IMR-90 (cell line): ENCODE results near the gene SCN4A. TPM values are rescaled to one million over a fixed set of nuclear protein-coding genes. Genes with fewer than 3 reads are reported as not detected.
A peak's percentile ranks its signal among the peaks of the same experiment; 100 is the strongest.

Experiments
- ATAC-seq: fragments of 200-7000 bp; cut with Tn5 transposase; 2 replicates; pipeline ENCODE4 v1.9.1; 2020; ENCODE audit warnings: low read depth, mild to moderate bottlenecking, moderate library complexity
- BruUV-seq: library from RNA; stranded (reverse); fragments of 400-500 nt; replicated peaks from 2 replicates; lab custom pipeline; 2021; lab: Mats Ljungman, UMichigan
- CTCF ChIA-PET: fragments of 300-600 bp; formaldehyde crosslinking; extraction: SDS; loops from one replicate; lab custom pipeline; 2021; ENCODE audit warnings: antibody characterized with exemption; lab: Yijun Ruan, JAX
- POLR2A ChIA-PET: fragments of 300-600 bp; sonication (Branson Sonifier 250); formaldehyde crosslinking; loops from one replicate; lab custom pipeline; 2022; ENCODE audit warnings: antibody characterized with exemption; ENCODE audit not compliant: unreplicated experiment; lab: Charles Lee
- DNase-seq: peaks from one replicate; pipeline ENCODE4 v3.0.0; 2013
- H2AFZ ChIP-seq: replicated peaks from 2 replicates; pipeline ENCODE3; 2013; ENCODE audit warnings: low read length, mild to moderate bottlenecking; ENCODE audit not compliant: poor library complexity
- H2AK5ac ChIP-seq: 2 replicates; pipeline ENCODE4 v1.6.1; 2013; ENCODE audit warnings: low read depth, low read length, inconsistent platforms
- H2AK9ac ChIP-seq: replicated peaks from 2 replicates; pipeline ENCODE3; 2013; ENCODE audit warnings: mild to moderate bottlenecking, low read depth, low read length, moderate library complexity; ENCODE audit not compliant: poor library complexity
- H2BK120ac ChIP-seq: 2 replicates; pipeline ENCODE4 v1.6.1; 2013; ENCODE audit warnings: low read depth, low read length, inconsistent platforms
- H2BK15ac ChIP-seq: 3 replicates; pipeline ENCODE4 v1.6.1; 2013; ENCODE audit warnings: low read depth, low read length, inconsistent platforms
- H2BK20ac ChIP-seq: 2 replicates; pipeline ENCODE4 v1.6.1; 2013; ENCODE audit warnings: low read depth, mild to moderate bottlenecking, inconsistent platforms, low read length, moderate library complexity
- H2BK5ac ChIP-seq: 2 replicates; pipeline ENCODE4 v1.6.1; 2013; ENCODE audit warnings: mild to moderate bottlenecking, low read depth, low read length, inconsistent platforms; ENCODE audit not compliant: poor library complexity, severe bottlenecking
- H3K14ac ChIP-seq: replicated peaks from 2 replicates; pipeline ENCODE4 v1.6.1; 2013; ENCODE audit warnings: low read depth, low read length, inconsistent platforms
- H3K18ac ChIP-seq: 2 replicates; pipeline ENCODE4 v1.6.1; 2013; ENCODE audit warnings: low read depth, low read length, control low read depth
- H3K23ac ChIP-seq: 2 replicates; pipeline ENCODE4 v1.6.1; 2013; ENCODE audit warnings: low read depth, low read length, inconsistent platforms
- H3K27ac ChIP-seq: 2 replicates; pipeline ENCODE4 v1.5.1; 2013; ENCODE audit warnings: mild to moderate bottlenecking, control low read depth, low read length; ENCODE audit not compliant: insufficient read depth
- H3K27me3 ChIP-seq: 2 replicates; pipeline ENCODE4 v1.6.1; 2013; ENCODE audit warnings: low read length; ENCODE audit not compliant: control insufficient read depth, insufficient read depth
- H3K36me3 ChIP-seq: 2 replicates; pipeline ENCODE4 v1.6.1; 2013; ENCODE audit warnings: low read length, mixed read lengths; ENCODE audit not compliant: control insufficient read depth, insufficient read depth
- H3K4ac ChIP-seq: 2 replicates; pipeline ENCODE4 v1.6.1; 2013; ENCODE audit warnings: low read depth, low read length, inconsistent platforms
- H3K4me1 ChIP-seq: 2 replicates; pipeline ENCODE4 v1.6.1; 2013; ENCODE audit warnings: low read length, mixed read lengths; ENCODE audit not compliant: control insufficient read depth, insufficient read depth
- H3K4me2 ChIP-seq: 2 replicates; pipeline ENCODE4 v1.6.1; 2013; ENCODE audit warnings: low read depth, mild to moderate bottlenecking, control low read depth, low read length, moderate library complexity
- H3K4me3 ChIP-seq: 2 replicates; pipeline ENCODE4 v1.5.1; 2013; ENCODE audit warnings: low read depth, mild to moderate bottlenecking, control low read depth, low read length, moderate library complexity; ENCODE audit not compliant: insufficient read depth
- H3K56ac ChIP-seq: 2 replicates; pipeline ENCODE4 v1.6.1; 2013; ENCODE audit warnings: low read length, inconsistent platforms; ENCODE audit not compliant: insufficient read depth; ENCODE audit errors: extremely low read depth
- H3K79me1 ChIP-seq, 2 experiments: 2 replicates each; pipeline ENCODE4 v1.6.1; 2013; ENCODE audit warnings: low read length in 2 of 2, inconsistent platforms in 1 of 2, low read depth in 1 of 2
- H3K9ac ChIP-seq: 2 replicates; pipeline ENCODE4 v1.6.1; 2013; ENCODE audit warnings: low read depth, low read length, control low read depth
- H3K9me1 ChIP-seq: 2 replicates; pipeline ENCODE4 v1.6.1; 2013; ENCODE audit warnings: low read length, inconsistent platforms; ENCODE audit not compliant: insufficient read depth
- H3K9me3 ChIP-seq: 2 replicates; pipeline ENCODE4 v1.6.1; 2013; ENCODE audit warnings: low read length; ENCODE audit not compliant: control insufficient read depth, insufficient read depth
- H4K20me1 ChIP-seq: 2 replicates; pipeline ENCODE4 v1.6.1; 2013; ENCODE audit warnings: low read length, inconsistent platforms; ENCODE audit not compliant: insufficient read depth
- H4K5ac ChIP-seq: 2 replicates; pipeline ENCODE4 v1.6.1; 2013; ENCODE audit warnings: mild to moderate bottlenecking, low read depth, low read length, control low read depth
- H4K8ac ChIP-seq, 2 experiments: 2 replicates each; pipeline ENCODE4 v1.6.1; 2013; ENCODE audit warnings: low read depth in 2 of 2, low read length in 2 of 2, control low read depth in 1 of 2, inconsistent platforms in 1 of 2
- H4K91ac ChIP-seq: 2 replicates; pipeline ENCODE4 v1.6.1; 2013; ENCODE audit warnings: low read depth, low read length, inconsistent platforms; ENCODE audit not compliant: insufficient read depth
- CEBPB ChIP-seq: IDR thresholded peaks from 2 replicates; pipeline ENCODE4 v1.6.1; 2012; ENCODE audit warnings: low read depth, low read length, improper control_type of control experiment
- MXI1 ChIP-seq: IDR thresholded peaks from 2 replicates; pipeline ENCODE4 v1.6.1; 2012; ENCODE audit warnings: low read depth, mild to moderate bottlenecking, low read length, moderate library complexity, borderline replicate concordance
- NFE2L2 ChIP-seq: fragments of 150-350 bp; IDR thresholded peaks from 2 replicates; pipeline ENCODE4 v1.6.1; 2016; ENCODE audit warnings: low read depth, mild to moderate bottlenecking, low read length
- WGBS, 2 experiments: methylation state at CpG; one replicate each; pipeline versions ENCODE4 v1.1.5 to v1.1.7; 2013; ENCODE audit warnings: missing lambda C conversion rate in 2 of 2; ENCODE audit not compliant: insufficient read length in 1 of 2; ENCODE audit errors: extremely low coverage in 2 of 2; 5-methylcytosine and 5-hydroxymethylcytosine counted together
- dilution Hi-C: fragments of 300-500 bp; cut with HindIII; formaldehyde crosslinking; loops from one replicate; pipeline ENCODE4 v1.14.3; 2018; ENCODE audit warnings: low sequenced_read_pairs; ENCODE audit not compliant: unreplicated experiment
- in situ Hi-C: fragments of 300-500 bp; cut with MboI; formaldehyde crosslinking; loops from 3 replicates; pipeline ENCODE4 v1.14.3; 2019; ENCODE audit warnings: low sequenced_read_pairs, inconsistent platforms, mixed read lengths
- intact Hi-C: fragments of 100-400 bp; cut with micrococcal nuclease; formaldehyde crosslinking; loops from 2 replicates; pipeline ENCODE4 v1.10.0; 2022
- polyA plus RNA-seq, 3 experiments: library from polyadenylated mRNA; depleted of rRNA; stranded (reverse); fragments of >200 nt; gene quantifications; 2 replicates each; pipeline ENCODE4 v1.2.3, GENCODE V29; 2012; ENCODE audit warnings: low replicate concordance in 1 of 3
- total RNA-seq: library from RNA; depleted of rRNA; stranded (reverse); fragments of >200 nt; gene quantifications from 2 replicates; pipeline ENCODE4 v1.2.3, GENCODE V29; 2012

Gene SCN4A
- total and polyA plus RNA-seq, 2 of the 4 experiments (the other 2 are of a cell fraction) = not detected

DNA sequence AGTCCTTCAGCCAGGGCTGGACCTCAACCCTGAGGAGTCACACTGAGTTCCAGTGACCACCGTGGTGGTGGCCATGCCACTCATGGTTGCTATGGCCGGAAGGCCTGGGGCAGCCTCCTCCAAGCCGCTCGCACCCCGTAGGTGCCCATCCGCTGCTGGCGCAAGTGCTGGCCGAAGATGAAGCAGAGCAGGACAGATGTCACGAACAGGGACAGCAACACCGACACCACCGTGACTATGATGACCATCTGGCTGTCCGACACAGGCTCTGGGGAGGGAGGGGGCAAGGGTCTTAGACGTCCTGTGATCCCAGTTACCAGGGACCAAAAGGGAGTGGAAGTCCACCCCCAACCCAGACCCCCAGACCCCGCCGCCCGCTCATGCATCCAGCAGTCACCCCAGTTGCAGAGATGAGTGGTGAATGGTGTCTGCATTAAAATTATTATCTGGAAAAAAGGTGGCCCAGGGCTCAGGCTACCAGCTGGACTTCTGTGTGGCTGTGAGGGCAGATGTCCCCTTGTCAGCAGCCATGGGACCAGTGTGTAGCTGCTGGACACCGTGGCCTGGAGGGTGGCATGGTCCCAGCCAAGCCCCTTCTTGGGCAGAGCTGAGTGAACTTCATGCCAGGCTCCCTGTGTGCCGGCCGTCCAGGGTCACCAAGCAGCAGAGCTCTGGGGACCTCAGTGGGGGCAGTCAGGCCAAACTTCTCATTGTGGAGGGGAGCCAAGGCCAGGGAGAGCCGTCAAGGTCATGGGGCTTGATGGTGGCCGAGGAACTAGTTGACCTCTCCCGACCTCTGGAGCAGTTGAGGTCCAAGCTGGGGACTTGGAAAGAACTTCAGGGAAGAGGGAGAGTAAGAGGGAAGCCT lies 30.2 kb upstream of the SCN4A start (continued):
- TF ChIP-seq MXI1 = no peak

DNA sequence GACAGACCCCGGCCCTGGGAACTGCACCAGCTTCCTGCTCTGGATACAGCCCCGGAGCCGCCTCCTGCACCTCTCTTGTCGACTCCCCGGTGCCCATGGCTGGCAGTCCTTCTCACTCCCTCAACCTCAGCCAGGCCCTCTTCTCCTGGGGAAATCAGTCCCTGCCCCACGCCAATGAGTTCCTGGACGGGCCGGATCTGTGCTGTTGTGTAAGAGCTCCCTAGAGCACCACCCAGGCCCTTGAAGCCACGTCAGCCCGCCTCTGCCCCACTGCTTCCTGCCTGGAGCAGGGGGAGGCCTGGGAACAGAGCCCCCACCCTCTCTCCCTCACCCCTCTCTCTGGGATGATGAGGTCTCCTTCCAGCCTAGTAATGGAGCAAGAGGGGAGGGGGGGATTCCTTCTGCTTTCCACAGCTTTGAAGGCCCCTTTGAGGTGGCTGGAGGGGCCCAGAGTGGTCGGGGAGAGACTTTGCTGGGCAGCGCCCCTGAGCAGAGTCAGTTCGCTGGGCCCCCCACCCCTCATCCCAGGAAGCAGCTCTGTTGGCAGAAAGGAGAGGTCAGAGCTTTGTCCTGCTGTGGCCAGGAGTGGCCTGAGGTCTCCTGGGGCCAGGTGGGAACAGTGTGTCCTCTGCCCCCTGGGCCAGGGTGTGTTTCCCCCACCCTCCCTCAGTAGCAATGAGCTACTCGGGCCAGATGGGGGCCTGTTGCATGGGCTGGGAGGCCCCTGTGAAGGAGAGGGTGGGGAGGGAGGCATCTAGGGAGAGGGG lies 29.2 kb upstream of the SCN4A start:
- no peak overlapping the region for H3K27ac ChIP-seq
- H3K4me3 ChIP-seq = no peak overlapping the region
- in situ Hi-C loops = no loop called here
- no peaks in the 10 kb centered on the region for H3K9me3 ChIP-seq
- H3K79me1 ChIP-seq = no peaks in the 10 kb centered on the region
- BruUV-seq = no TSS peak
- POLR2A ChIA-PET = no interaction called here
- no peak overlapping the region for H3K4me2 ChIP-seq
- no peaks in the 10 kb centered on the region for H4K20me1 ChIP-seq
- no peak overlapping the region for H2AK9ac ChIP-seq
- no peak overlapping the region for H2BK120ac ChIP-seq
- H2BK15ac ChIP-seq = no peak overlapping the region
- no peaks in the 10 kb centered on the region for H3K36me3 ChIP-seq
- H2AK5ac ChIP-seq = no peak overlapping the region
- H3K14ac ChIP-seq = no peak overlapping the region
- H4K91ac ChIP-seq = no peak overlapping the region
- peak; percentile 33 for TF ChIP-seq CEBPB
- TF ChIP-seq NFE2L2 = no peak
- ATAC-seq (no peak), DNase-seq (peak; percentile 12)
- no peak overlapping the region for H2BK5ac ChIP-seq
- no peak overlapping the region for H2AFZ ChIP-seq
- H3K23ac ChIP-seq = no peak overlapping the region
- peaks cover 9% of the 10 kb centered on the region for H3K9me1 ChIP-seq
- WGBS, 2 experiments = 78% methylated on average over 5 of the region's 14 CpGs; no CpG with 5 or more reads in 1 of the 2 experiments
- no peak overlapping the region for H3K18ac ChIP-seq
- no peak overlapping the region for H3K56ac ChIP-seq
- H3K9ac ChIP-seq = no peak overlapping the region
- H4K8ac ChIP-seq = no peak overlapping the region
- no peak overlapping the region for H3K4ac ChIP-seq
- no peaks in the 10 kb centered on the region; the same call in 1 of the 2 replicates for H3K4me1 ChIP-seq
- CTCF ChIA-PET = interaction anchor here (0.6 kb wide), 1 partner anchor 74 kb away, joined by 3 read pairs; no protein-coding TSS in a partner anchor
- dilution Hi-C loops = no loop called here
- H4K5ac ChIP-seq = no peak overlapping the region
- intact Hi-C loops = no loop called here
- no peak overlapping the region for H2BK20ac ChIP-seq
- peaks cover 33% of the 10 kb centered on the region for H3K27me3 ChIP-seq
